DMS79 (cell line): ENCODE data around the gene INPP5K.

Experiments
- DNase-seq: peaks from one replicate; lab custom pipeline; 2025; lab: John Stamatoyannopoulos, UW

INPP5K gene

GRCh38 chr17:1485423-1486376 lies 30.7 kb downstream of the INPP5K start:
- DNase-seq: no peak

GRCh38 chr17:1484676-1485422 lies 31.6 kb downstream of the INPP5K start:
- DNase-seq: no peak

GRCh38 chr17:1484060-1484535 lies 32.3 kb downstream of the INPP5K start:
- DNase-seq: no peak

- no peak for DNase-seq
Observed at GRCh38 chr17:1482680-1483079, 33.7 kb downstream of the INPP5K start.

- no peak for DNase-seq
Observed at GRCh38 chr17:1481736-1482135, 34.7 kb downstream of the INPP5K start.

- DNase-seq: no peak
Observed at GRCh38 chr17:1480747-1481465, 35.5 kb downstream of the INPP5K start.

GRCh38 chr17:1478418-1478817 lies 38.0 kb downstream of the INPP5K start:
- no peak for DNase-seq

- DNase-seq: no peak
Observed at GRCh38 chr17:1475321-1475854, 41.0 kb downstream of the INPP5K start.

GRCh38 chr17:1474402-1475189 lies 41.8 kb downstream of the INPP5K start:
- no peak for DNase-seq

- no peak for DNase-seq
Observed at GRCh38 chr17:1473841-1474240, 42.6 kb downstream of the INPP5K start.

GRCh38 chr17:1473170-1473569 lies 43.2 kb downstream of the INPP5K start:
- DNase-seq: no peak

GRCh38 chr17:1471911-1472821 lies 44.2 kb downstream of the INPP5K start:
- peak; percentile 16 for DNase-seq

GRCh38 chr17:1471490-1471889 lies 44.9 kb downstream of the INPP5K start:
- no peak for DNase-seq

- DNase-seq: no peak
Observed at GRCh38 chr17:1470755-1471462, 45.5 kb downstream of the INPP5K start.

- no peak for DNase-seq
Observed at GRCh38 chr17:1470071-1470754, 46.2 kb downstream of the INPP5K start.

- DNase-seq: no peak
Observed at GRCh38 chr17:1469231-1469852, 47.1 kb downstream of the INPP5K start.

GRCh38 chr17:1467898-1468492 lies 48.4 kb downstream of the INPP5K start:
- DNase-seq: no peak

- DNase-seq: no peak
Observed at GRCh38 chr17:1467258-1467657, 49.2 kb downstream of the INPP5K start.
